ENCODE measurements around the gene PTPRO. TPM values are rescaled to one million over a fixed set of nuclear protein-coding genes. Genes with fewer than 3 reads are reported as not detected.

PTPRO gene
- total RNA-seq, 4 donors from 2014 or later = 0.19 to 0.94 (median 0.70) TPM

DNA sequence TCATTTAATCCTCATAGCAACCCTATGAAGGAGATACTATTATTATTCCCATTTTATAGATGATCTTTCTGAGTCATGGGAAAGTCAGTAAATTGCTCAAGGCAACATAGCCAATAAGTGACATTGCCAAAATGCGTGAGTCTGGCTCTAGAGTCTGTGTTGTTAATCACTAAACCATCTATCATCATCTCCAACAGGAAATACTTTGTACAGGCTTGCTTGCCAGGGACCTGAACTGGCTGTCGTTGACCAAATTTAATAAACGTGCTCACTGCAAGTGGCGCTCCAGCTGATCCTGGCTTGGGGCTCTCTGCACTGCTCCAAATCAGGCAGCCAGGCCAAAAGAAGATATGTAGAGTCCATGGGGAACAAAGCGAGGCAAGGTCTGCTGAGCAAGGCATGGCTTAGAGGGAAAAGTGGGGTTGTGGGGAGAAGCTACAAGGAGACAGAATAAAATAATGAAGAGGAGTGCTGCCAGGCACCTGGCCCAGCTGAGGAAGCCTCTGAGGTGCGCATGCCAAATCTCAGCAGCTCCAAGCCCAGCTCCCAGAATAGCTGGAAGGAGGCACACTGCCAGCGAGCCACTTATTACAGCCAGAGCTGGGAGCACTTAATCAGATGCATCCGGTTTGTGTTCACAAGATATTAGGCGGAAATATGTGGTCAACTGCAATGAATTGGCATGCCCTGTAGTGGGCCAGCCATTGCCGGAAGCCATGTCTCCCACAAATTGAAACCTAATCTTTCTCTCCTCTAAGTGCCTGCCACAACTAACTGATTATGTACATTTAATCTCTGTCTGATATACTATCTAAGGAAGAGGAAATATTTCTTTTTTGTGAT lies 43.3 kb upstream of the PTPRO start:
- Histone ChIP-seq H3K4me3 (no peak overlapping the region), H3K36me3 (no peaks in the 10 kb centered on the region), H3K4me1 (peaks cover 12 to 32% of the 10 kb centered on the region in 2 donors), H3K27ac (peak overlapping the region; percentile 53 to 72 (median 62)), H3K27me3 (no peaks in the 10 kb centered on the region), H3K9me3 (no peaks in the 10 kb centered on the region)
- ATAC-seq (peak; percentile 67 to 84), DNase-seq (peak; percentile 60 to 71)
- intact Hi-C loops (cut with DNase I; ENCODE audit: low total_unique reads) (loop anchor here (2.0 to 10.0 kb wide), 4 partner anchors 272 to 578 kb away; partner anchors contain the start of gene EPS8), in situ Hi-C loops (cut with MboI; ENCODE audit: low sequenced_read_pairs in 4 of 4) (loop anchor here (10.0 to 25.0 kb wide), 5 partner anchors 124 to 583 kb away; no protein-coding TSS in a partner anchor)
- TF ChIP-seq, protein P1, sequence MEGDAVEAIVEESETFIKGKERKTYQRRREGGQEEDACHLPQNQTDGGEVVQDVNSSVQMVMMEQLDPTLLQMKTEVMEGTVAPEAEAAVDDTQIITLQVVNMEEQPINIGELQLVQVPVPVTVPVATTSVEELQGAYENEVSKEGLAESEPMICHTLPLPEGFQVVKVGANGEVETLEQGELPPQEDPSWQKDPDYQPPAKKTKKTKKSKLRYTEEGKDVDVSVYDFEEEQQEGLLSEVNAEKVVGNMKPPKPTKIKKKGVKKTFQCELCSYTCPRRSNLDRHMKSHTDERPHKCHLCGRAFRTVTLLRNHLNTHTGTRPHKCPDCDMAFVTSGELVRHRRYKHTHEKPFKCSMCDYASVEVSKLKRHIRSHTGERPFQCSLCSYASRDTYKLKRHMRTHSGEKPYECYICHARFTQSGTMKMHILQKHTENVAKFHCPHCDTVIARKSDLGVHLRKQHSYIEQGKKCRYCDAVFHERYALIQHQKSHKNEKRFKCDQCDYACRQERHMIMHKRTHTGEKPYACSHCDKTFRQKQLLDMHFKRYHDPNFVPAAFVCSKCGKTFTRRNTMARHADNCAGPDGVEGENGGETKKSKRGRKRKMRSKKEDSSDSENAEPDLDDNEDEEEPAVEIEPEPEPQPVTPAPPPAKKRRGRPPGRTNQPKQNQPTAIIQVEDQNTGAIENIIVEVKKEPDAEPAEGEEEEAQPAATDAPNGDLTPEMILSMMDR (IDR thresholded peaks at IDR 0.05 in 4 of 5, conservative IDR thresholded peaks at IDR 0.05 in 1 of 5) = no peak
- TF ChIP-seq POLR2A (IDR thresholded peaks at IDR 0.05) = no peak

DNA sequence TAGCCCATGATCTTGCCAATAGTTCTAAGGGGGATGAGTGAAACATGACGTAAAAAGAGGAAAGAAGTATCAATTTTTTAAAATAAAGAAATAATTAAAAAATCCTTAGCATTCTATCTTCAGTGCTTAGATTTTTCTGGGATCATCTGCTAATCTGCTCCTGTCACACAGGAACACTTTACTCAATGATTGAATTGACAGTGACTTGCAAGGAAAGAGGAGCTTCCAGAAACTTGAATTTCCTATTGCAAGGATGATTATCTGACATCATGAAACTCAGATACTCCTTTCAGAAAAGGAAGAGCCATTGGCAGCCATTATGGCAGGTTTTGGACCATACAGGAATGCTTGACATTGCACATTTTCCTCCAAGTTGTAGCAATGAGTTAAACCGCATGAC lies 41.4 kb upstream of the PTPRO start:
- ATAC-seq = no peak
- intact Hi-C loops (cut with DNase I; ENCODE audit: low total_unique reads) = no loop called here
- no peak for DNase-seq
- TF ChIP-seq POLR2A (IDR thresholded peaks at IDR 0.05) = no peak
- TF ChIP-seq, protein P1 (IDR thresholded peaks at IDR 0.05 in 4 of 5, conservative IDR thresholded peaks at IDR 0.05 in 1 of 5) = no peak
- in situ Hi-C loops (cut with MboI; ENCODE audit: low sequenced_read_pairs in 4 of 4) = loop anchor here in 1 of 4 donors (25.0 kb wide), 1 partner anchor 581 kb away; no protein-coding TSS in a partner anchor
- Histone ChIP-seq H3K4me3 (no peak overlapping the region), H3K36me3 (no peaks in the 10 kb centered on the region), H3K27ac (no peak overlapping the region), H3K27me3 (no peaks in the 10 kb centered on the region), H3K4me1 (peaks cover 12 to 14% of the 10 kb centered on the region in 2 donors), H3K9me3 (no peaks in the 10 kb centered on the region)

DNA sequence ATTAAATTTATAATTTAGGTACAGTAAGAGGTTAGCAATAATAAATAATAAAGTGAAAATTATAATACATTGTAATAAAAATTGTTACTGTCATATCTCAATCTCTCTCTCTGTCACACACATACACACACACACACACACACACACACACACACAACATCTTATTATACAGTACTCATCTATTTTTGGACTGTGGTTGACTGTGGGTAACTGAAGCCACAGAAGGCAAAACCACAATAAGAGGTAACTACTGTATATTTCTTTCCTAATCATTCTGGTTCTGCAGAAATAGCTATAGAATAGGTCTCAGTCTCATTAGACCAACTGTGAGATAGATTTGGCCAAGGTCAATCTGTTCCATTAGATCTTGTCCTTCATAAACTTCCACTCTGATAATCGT lies 33.1 kb upstream of the PTPRO start:
- no peaks in the 10 kb centered on the region for H3K27me3 ChIP-seq
- TF ChIP-seq, protein P1 (IDR thresholded peaks at IDR 0.05 in 4 of 5, conservative IDR thresholded peaks at IDR 0.05 in 1 of 5) = no peak
- TF ChIP-seq POLR2A (IDR thresholded peaks at IDR 0.05) = no peak
- no peaks in the 10 kb centered on the region for H3K4me1 ChIP-seq
- no peaks in the 10 kb centered on the region for H3K36me3 ChIP-seq
- DNase-seq = no peak
- H3K4me3 ChIP-seq = no peak overlapping the region
- no peak for ATAC-seq
- H3K27ac ChIP-seq = no peak overlapping the region
- in situ Hi-C loops (cut with MboI; ENCODE audit: low sequenced_read_pairs in 4 of 4) = loop anchor here in 1 of 4 donors (25.0 kb wide), 1 partner anchor 573 kb away; no protein-coding TSS in a partner anchor
- intact Hi-C loops (cut with DNase I; ENCODE audit: low total_unique reads) = no loop called here
- H3K9me3 ChIP-seq = no peaks in the 10 kb centered on the region

DNA sequence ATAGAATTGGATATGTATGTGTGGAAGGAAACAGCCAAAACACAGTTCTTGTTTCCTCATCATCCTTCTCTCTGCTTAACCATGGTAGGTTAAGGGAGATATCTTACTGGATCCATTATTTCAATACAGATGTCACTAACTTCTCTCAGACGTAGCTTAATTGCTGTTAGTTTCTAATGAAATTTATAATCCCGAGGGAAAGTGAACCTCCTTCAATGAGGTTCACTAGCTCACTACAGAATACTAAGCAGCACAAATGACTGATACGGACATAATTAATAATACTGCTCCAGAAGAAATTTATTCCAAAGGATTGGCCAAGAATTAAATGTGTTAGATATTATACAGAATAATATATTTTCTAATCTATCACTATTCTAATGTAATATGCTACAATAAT lies 28.6 kb upstream of the PTPRO start:
- TF ChIP-seq, protein P1 (IDR thresholded peaks at IDR 0.05 in 4 of 5, conservative IDR thresholded peaks at IDR 0.05 in 1 of 5) = no peak
- TF ChIP-seq POLR2A (IDR thresholded peaks at IDR 0.05) = no peak
- H3K9me3 ChIP-seq = no peaks in the 10 kb centered on the region
- H3K27me3 ChIP-seq = no peaks in the 10 kb centered on the region
- intact Hi-C loops (cut with DNase I; ENCODE audit: low total_unique reads) (no loop called here), in situ Hi-C loops (cut with MboI; ENCODE audit: low sequenced_read_pairs in 4 of 4) (loop anchor here in 1 of 4 donors (25.0 kb wide), 1 partner anchor 569 kb away; no protein-coding TSS in a partner anchor)
- no peak overlapping the region for H3K27ac ChIP-seq
- no peaks in the 10 kb centered on the region for H3K4me1 ChIP-seq
- DNase-seq (no peak), ATAC-seq (no peak)
- no peaks in the 10 kb centered on the region for H3K36me3 ChIP-seq
- H3K4me3 ChIP-seq = no peak overlapping the region

Data from gastrocnemius medialis (tissue), 4 donors.